CD4-positive, alpha-beta T cell (primary cell): ENCODE measurements around the gene PDGFC. TPM values are rescaled to one million over a fixed set of nuclear protein-coding genes. Genes with fewer than 3 reads are reported as not detected.

Experiments used
- ATAC-seq: fragments of 200-7000 bp; cut with Tn5 transposase; one replicate; pipeline ENCODE4 v1.10.0; 2022; ENCODE audit warnings: mild to moderate bottlenecking; ENCODE audit not compliant: poor library complexity
- CTCF ChIA-PET: fragments of 350-600 bp; sonication (Branson Sonifier 250); formaldehyde crosslinking; loops from one replicate; lab custom pipeline; 2021; ENCODE audit warnings: antibody characterized with exemption, inconsistent platforms; lab: Charles Lee
- POLR2A ChIA-PET: fragments of 350-600 bp; sonication (Branson Sonifier 250); formaldehyde crosslinking; loops from one replicate; lab custom pipeline; 2021; ENCODE audit warnings: antibody characterized with exemption, inconsistent platforms; lab: Charles Lee
- DNase-seq, 14 experiments: peaks; one replicate each; pipeline ENCODE4 v3.0.0-alpha.2; 2013 to 2020; ENCODE audit warnings: mixed read lengths in 2 of 14
- H3K27ac ChIP-seq, 2 donors: one replicate each; pipeline versions ENCODE4 v1.5.1 to v1.7.0; 2013; ENCODE audit warnings: low read length in 2 of 2, low read depth in 1 of 2, mild to moderate bottlenecking in 1 of 2
- H3K27me3 ChIP-seq, 2 experiments: 1 replicate in 1 of 2; 2 replicates in 1 of 2; pipeline versions ENCODE4 v1.6.1 to v1.7.0; 2013; ENCODE audit warnings: low read length in 2 of 2, control low read depth in 1 of 2, mild to moderate bottlenecking in 1 of 2, moderate library complexity in 1 of 2; ENCODE audit not compliant: insufficient read depth in 2 of 2, control insufficient read depth in 1 of 2
- H3K36me3 ChIP-seq: one replicate; pipeline ENCODE4 v1.6.1; 2013; ENCODE audit warnings: low read length, control low read depth; ENCODE audit not compliant: insufficient read depth
- H3K4me1 ChIP-seq: one replicate; pipeline ENCODE4 v1.6.1; 2013; ENCODE audit warnings: low read length, control low read depth; ENCODE audit not compliant: insufficient read depth
- H3K4me3 ChIP-seq: one replicate; pipeline ENCODE4 v1.5.1; 2013; ENCODE audit warnings: mild to moderate bottlenecking, low read length, moderate library complexity
- H3K9me3 ChIP-seq, 2 experiments: 1 replicate in 1 of 2; 2 replicates in 1 of 2; pipeline versions ENCODE4 v1.6.1 to v1.7.0; 2013; ENCODE audit warnings: low read length in 2 of 2, mild to moderate bottlenecking in 2 of 2, control low read depth in 1 of 2, moderate library complexity in 1 of 2; ENCODE audit not compliant: control insufficient read depth in 1 of 2, insufficient read depth in 1 of 2
- H3K27ac Mint-ChIP-seq: one replicate; pipeline ENCODE4 v1.8.0; 2020; ENCODE audit warnings: mixed read lengths
- H3K27me3 Mint-ChIP-seq: one replicate; pipeline ENCODE4 v1.8.0; 2021; ENCODE audit warnings: mixed read lengths
- H3K36me3 Mint-ChIP-seq: one replicate; pipeline ENCODE4 v1.8.0; 2021; ENCODE audit warnings: low read depth, mixed read lengths
- H3K4me1 Mint-ChIP-seq: one replicate; pipeline ENCODE4 v1.8.0; 2021; ENCODE audit warnings: low read depth, mixed read lengths
- H3K4me3 Mint-ChIP-seq: one replicate; pipeline ENCODE4 v1.8.0; 2020; ENCODE audit warnings: mild to moderate bottlenecking, mixed read lengths
- H3K9me3 Mint-ChIP-seq: one replicate; pipeline ENCODE4 v1.8.0; 2020; ENCODE audit warnings: mixed read lengths
- intact Hi-C, 2 experiments: fragments of 100-400 bp; cut with DNase I in 1 of 2; cut with micrococcal nuclease in 1 of 2; formaldehyde crosslinking; loops; one replicate each; pipeline versions ENCODE4 v1.15.1 to v1.9.0; 2023 to 2025; cut with DNase I, micrococcal nuclease
- total RNA-seq, 174 experiments: library from RNA in 2 of 174; stranded (reverse) in 2 of 174; gene quantifications; one replicate each; pipeline ENCODE4 v1.2.3 and lab custom pipeline; 2021 to 2026
- TF ChIP-seq, protein P1 (sequence below): fragments of 200-600 bp; IDR thresholded peaks from one replicate; pipeline ENCODE4 v1.8.0; 2022; ENCODE audit warnings: antibody characterized with exemption, mild to moderate bottlenecking

PDGFC gene
- total RNA-seq, 2 experiments from 2014 or later = not detected

DNA sequence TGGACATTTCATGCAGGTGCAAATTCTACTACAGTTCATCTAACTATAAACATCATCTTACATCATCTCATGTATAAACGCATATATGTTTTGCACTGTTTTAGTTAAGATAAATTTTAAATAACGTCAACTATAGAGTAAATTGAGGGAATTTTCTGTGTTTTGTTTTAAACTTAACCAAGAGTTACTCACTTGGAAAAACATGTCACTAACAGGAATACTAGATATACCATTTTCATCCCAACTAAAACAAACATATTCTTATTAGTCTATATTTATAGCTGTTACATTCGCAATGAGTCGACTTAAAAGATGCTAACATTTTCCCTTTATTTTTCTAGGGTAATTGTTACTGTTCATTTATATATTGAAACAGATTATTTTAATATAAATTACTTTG is 159.6 kb downstream of the PDGFC start:
- POLR2A ChIA-PET = no interaction called here
- Histone ChIP-seq H3K27ac (no peak overlapping the region), H3K27me3 (no peaks in the 10 kb centered on the region), H3K36me3 (no peaks in the 10 kb centered on the region), H3K4me3 (no peak overlapping the region), H3K9me3 (no peaks in the 10 kb centered on the region), H3K4me1 (no peaks in the 10 kb centered on the region)
- DNase-seq = no peak
- Mint-ChIP-seq H3K4me3 (no peak overlapping the region), H3K9me3 (no peaks in the 10 kb centered on the region), H3K36me3 (no peaks in the 10 kb centered on the region), H3K4me1 (no peaks in the 10 kb centered on the region), H3K27ac (no peak overlapping the region), H3K27me3 (no peaks in the 10 kb centered on the region)
- CTCF ChIA-PET = no interaction called here
- intact Hi-C loops = no loop called here
- TF ChIP-seq, protein P1, sequence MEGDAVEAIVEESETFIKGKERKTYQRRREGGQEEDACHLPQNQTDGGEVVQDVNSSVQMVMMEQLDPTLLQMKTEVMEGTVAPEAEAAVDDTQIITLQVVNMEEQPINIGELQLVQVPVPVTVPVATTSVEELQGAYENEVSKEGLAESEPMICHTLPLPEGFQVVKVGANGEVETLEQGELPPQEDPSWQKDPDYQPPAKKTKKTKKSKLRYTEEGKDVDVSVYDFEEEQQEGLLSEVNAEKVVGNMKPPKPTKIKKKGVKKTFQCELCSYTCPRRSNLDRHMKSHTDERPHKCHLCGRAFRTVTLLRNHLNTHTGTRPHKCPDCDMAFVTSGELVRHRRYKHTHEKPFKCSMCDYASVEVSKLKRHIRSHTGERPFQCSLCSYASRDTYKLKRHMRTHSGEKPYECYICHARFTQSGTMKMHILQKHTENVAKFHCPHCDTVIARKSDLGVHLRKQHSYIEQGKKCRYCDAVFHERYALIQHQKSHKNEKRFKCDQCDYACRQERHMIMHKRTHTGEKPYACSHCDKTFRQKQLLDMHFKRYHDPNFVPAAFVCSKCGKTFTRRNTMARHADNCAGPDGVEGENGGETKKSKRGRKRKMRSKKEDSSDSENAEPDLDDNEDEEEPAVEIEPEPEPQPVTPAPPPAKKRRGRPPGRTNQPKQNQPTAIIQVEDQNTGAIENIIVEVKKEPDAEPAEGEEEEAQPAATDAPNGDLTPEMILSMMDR = no peak
- no peak for ATAC-seq

DNA sequence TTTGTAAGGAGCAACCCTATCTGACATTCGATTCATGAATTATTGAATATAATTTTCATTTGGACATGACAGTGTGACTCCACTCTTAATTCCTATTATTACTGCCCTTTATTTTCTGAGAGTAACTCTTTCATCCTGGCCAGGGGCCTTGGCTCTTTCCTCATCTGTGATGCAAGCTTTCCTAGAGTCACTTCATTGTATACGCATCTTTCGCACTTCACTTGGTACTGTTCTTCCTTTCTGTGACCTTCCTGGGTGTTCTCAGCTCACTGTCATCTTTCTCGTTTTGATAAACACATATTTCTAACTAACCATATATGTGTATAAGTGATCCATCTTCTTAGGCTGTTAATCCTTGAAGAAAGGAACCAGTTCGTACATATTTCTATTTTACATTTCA is 160.3 kb downstream of the PDGFC start:
- H3K27ac ChIP-seq = no peak overlapping the region
- Mint-ChIP-seq H3K4me3 (no peak overlapping the region), H3K4me1 (no peaks in the 10 kb centered on the region), H3K9me3 (no peaks in the 10 kb centered on the region), H3K36me3 (no peaks in the 10 kb centered on the region), H3K27ac (no peak overlapping the region), H3K27me3 (no peaks in the 10 kb centered on the region)
- intact Hi-C loops = no loop called here
- DNase-seq (no peak), ATAC-seq (no peak)
- H3K4me3 ChIP-seq = no peak overlapping the region
- ChIA-PET POLR2A (no interaction called here), CTCF (no interaction called here)
- no peaks in the 10 kb centered on the region for H3K36me3 ChIP-seq
- no peaks in the 10 kb centered on the region for H3K4me1 ChIP-seq
- TF ChIP-seq, protein P1 = no peak
- no peaks in the 10 kb centered on the region for H3K27me3 ChIP-seq
- no peaks in the 10 kb centered on the region for H3K9me3 ChIP-seq

DNA sequence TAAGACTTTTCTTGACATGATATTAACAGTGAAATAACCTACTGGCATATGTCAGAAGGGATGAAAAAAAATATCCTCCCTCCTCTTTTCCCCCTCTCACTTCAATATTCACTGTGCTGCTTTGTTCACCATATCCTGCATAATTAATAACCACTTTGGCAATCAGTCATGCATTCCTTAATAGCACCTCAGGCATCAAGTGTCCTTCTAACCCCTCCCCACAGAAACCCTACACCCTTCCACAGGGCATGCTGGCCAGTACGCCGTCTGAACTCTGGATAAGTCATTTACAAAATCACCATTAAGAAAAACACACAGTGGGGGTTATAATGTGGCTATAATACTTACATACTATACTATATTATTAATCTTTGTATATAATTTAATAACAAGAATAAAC is 165.9 kb downstream of the PDGFC start:
- no peak for ATAC-seq
- no peak overlapping the region for H3K4me3 ChIP-seq
- no peaks in the 10 kb centered on the region for H3K4me1 ChIP-seq
- ChIA-PET CTCF (no interaction called here), POLR2A (no interaction called here)
- TF ChIP-seq, protein P1 = no peak
- DNase-seq = no peak
- H3K27me3 ChIP-seq = no peaks in the 10 kb centered on the region
- Mint-ChIP-seq H3K27me3 (no peaks in the 10 kb centered on the region), H3K27ac (no peak overlapping the region), H3K36me3 (no peaks in the 10 kb centered on the region), H3K9me3 (no peaks in the 10 kb centered on the region), H3K4me3 (no peak overlapping the region), H3K4me1 (no peaks in the 10 kb centered on the region)
- no peaks in the 10 kb centered on the region for H3K9me3 ChIP-seq
- H3K36me3 ChIP-seq = no peaks in the 10 kb centered on the region
- intact Hi-C loops = no loop called here
- no peak overlapping the region for H3K27ac ChIP-seq
